Neural progenitor cell (in vitro differentiated cells): Measurements from ENCODE around the gene EME2.

Experiments used
- EZH2 ChIP-seq: fragments of 200-600 bp; sonication (generic); IDR thresholded peaks from 2 replicates; pipeline ENCODE4 v1.6.1; 2017; ENCODE audit warnings: antibody characterized with exemption, mild to moderate bottlenecking, moderate library complexity
- TF ChIP-seq, protein P1 (sequence below): fragments of 200-600 bp; sonication (generic); IDR thresholded peaks from 2 replicates; pipeline ENCODE4 v1.5.1; 2017; ENCODE audit warnings: antibody characterized with exemption, mild to moderate bottlenecking

DNA sequence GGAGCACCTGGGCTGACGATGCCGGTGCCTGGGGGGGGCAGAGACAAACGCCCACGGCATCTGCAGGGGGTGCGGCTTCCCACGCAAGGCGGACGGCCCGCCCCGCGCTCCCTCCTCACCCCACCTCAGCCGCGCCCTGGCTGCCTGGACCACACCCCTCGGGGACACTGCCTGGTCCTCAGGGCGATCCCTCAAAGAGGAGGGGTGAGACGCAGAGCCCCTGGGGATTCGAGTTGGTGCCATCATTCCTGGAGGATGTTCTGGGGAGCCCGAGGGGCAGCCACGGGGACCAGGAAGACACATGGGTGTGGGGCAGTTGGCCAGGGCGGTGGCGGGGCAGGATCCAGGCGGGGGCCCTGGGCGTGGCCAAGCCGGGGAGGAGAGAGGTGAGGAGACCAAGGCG is 17.0 kb downstream of the EME2 start:
- TF ChIP-seq, protein P1, sequence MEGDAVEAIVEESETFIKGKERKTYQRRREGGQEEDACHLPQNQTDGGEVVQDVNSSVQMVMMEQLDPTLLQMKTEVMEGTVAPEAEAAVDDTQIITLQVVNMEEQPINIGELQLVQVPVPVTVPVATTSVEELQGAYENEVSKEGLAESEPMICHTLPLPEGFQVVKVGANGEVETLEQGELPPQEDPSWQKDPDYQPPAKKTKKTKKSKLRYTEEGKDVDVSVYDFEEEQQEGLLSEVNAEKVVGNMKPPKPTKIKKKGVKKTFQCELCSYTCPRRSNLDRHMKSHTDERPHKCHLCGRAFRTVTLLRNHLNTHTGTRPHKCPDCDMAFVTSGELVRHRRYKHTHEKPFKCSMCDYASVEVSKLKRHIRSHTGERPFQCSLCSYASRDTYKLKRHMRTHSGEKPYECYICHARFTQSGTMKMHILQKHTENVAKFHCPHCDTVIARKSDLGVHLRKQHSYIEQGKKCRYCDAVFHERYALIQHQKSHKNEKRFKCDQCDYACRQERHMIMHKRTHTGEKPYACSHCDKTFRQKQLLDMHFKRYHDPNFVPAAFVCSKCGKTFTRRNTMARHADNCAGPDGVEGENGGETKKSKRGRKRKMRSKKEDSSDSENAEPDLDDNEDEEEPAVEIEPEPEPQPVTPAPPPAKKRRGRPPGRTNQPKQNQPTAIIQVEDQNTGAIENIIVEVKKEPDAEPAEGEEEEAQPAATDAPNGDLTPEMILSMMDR, result no peak
- TF ChIP-seq EZH2, result no peak
